H9 (cell line): ENCODE data around the gene RFX4. TPM values are rescaled to one million over a fixed set of nuclear protein-coding genes. Genes with fewer than 3 reads are reported as not detected.

Source experiments
- DNase-seq: peaks from one replicate; pipeline ENCODE4 v3.0.0-alpha.2; 2017
- H2AFZ ChIP-seq: one replicate; pipeline ENCODE4 v1.6.1; 2013; ENCODE audit warnings: mild to moderate bottlenecking, low read length, control low read depth, moderate library complexity
- H2AK5ac ChIP-seq: 2 replicates; pipeline ENCODE4 v1.6.1; 2013; ENCODE audit warnings: low read length, control low read depth, mixed read lengths; ENCODE audit not compliant: insufficient read length
- H2BK120ac ChIP-seq: one replicate; pipeline ENCODE4 v1.6.1; 2013; ENCODE audit warnings: low read depth, mild to moderate bottlenecking, low read length, control low read depth, inconsistent platforms; ENCODE audit not compliant: poor library complexity, severe bottlenecking
- H2BK12ac ChIP-seq: 2 replicates; pipeline ENCODE4 v1.6.1; 2013; ENCODE audit warnings: low read length, control low read depth, mixed read lengths, low read depth; ENCODE audit not compliant: insufficient read length
- H2BK15ac ChIP-seq: 2 replicates; pipeline ENCODE4 v1.6.1; 2013; ENCODE audit warnings: low read depth, low read length, control low read depth
- H2BK20ac ChIP-seq: one replicate; pipeline ENCODE4 v1.6.1; 2013; ENCODE audit warnings: low read depth, mild to moderate bottlenecking, low read length, control low read depth, inconsistent platforms; ENCODE audit not compliant: poor library complexity, severe bottlenecking
- H2BK5ac ChIP-seq: 2 replicates; pipeline ENCODE4 v1.6.1; 2013; ENCODE audit warnings: low read length, control low read depth, mixed read lengths; ENCODE audit not compliant: insufficient read length
- H3K14ac ChIP-seq: 2 replicates; pipeline ENCODE4 v1.6.1; 2013; ENCODE audit warnings: low read length, control low read depth; ENCODE audit not compliant: insufficient read depth
- H3K18ac ChIP-seq: 2 replicates; pipeline ENCODE4 v1.6.1; 2013; ENCODE audit warnings: low read depth, mild to moderate bottlenecking, mixed read lengths, low read length, control low read depth; ENCODE audit not compliant: insufficient read length
- H3K23ac ChIP-seq: 2 replicates; pipeline ENCODE4 v1.6.1; 2013; ENCODE audit warnings: low read length, control low read depth, mixed read lengths, low read depth; ENCODE audit not compliant: insufficient read length
- H3K23me2 ChIP-seq: 2 replicates; pipeline ENCODE4 v1.6.1; 2013; ENCODE audit warnings: low read depth, mild to moderate bottlenecking, mixed read lengths, low read length, control low read depth; ENCODE audit not compliant: insufficient read length, poor library complexity, severe bottlenecking
- H3K27ac ChIP-seq: 2 replicates; pipeline ENCODE4 v1.5.1; 2013; ENCODE audit warnings: low read length, control low read depth, mixed read lengths, low read depth; ENCODE audit not compliant: insufficient read length
- H3K27me3 ChIP-seq: 2 replicates; pipeline ENCODE4 v1.6.1; 2013; ENCODE audit warnings: low read length, control low read depth, inconsistent platforms; ENCODE audit not compliant: insufficient read depth
- H3K4ac ChIP-seq: 2 replicates; pipeline ENCODE4 v1.6.1; 2013; ENCODE audit warnings: low read depth, mild to moderate bottlenecking, control low read depth, inconsistent platforms, low read length, moderate library complexity
- H3K4me1 ChIP-seq: 2 replicates; pipeline ENCODE4 v1.6.1; 2013; ENCODE audit warnings: low read length, control low read depth, inconsistent platforms; ENCODE audit not compliant: insufficient read depth
- H3K4me2 ChIP-seq: 2 replicates; pipeline ENCODE4 v1.6.1; 2013; ENCODE audit warnings: low read length, control low read depth, mixed read lengths; ENCODE audit not compliant: insufficient read length, insufficient read depth
- H3K56ac ChIP-seq: 2 replicates; pipeline ENCODE4 v1.6.1; 2013; ENCODE audit warnings: low read depth, mild to moderate bottlenecking, mixed read lengths, low read length, control low read depth; ENCODE audit not compliant: insufficient read length
- H3K79me1 ChIP-seq: 2 replicates; pipeline ENCODE4 v1.6.1; 2013; ENCODE audit warnings: low read depth, mild to moderate bottlenecking, moderate library complexity, low read length, control low read depth, inconsistent platforms; ENCODE audit not compliant: insufficient read depth, poor library complexity, severe bottlenecking
- H3K79me2 ChIP-seq: 2 replicates; pipeline ENCODE4 v1.6.1; 2013; ENCODE audit warnings: low read length, control low read depth, inconsistent platforms; ENCODE audit not compliant: insufficient read depth
- H3K9ac ChIP-seq: 2 replicates; pipeline ENCODE4 v1.6.1; 2013; ENCODE audit warnings: low read length, control low read depth, mixed read lengths; ENCODE audit not compliant: insufficient read length; ENCODE audit errors: extremely low read depth
- H3K9me3 ChIP-seq: one replicate; pipeline ENCODE4 v1.6.1; 2013; ENCODE audit warnings: low read depth, low read length, inconsistent platforms; ENCODE audit not compliant: control insufficient read depth
- H3T11ph ChIP-seq: one replicate; pipeline ENCODE4 v1.6.1; 2013; ENCODE audit warnings: mild to moderate bottlenecking, low read length, control low read depth, inconsistent platforms
- H4K20me1 ChIP-seq: one replicate; pipeline ENCODE4 v1.6.1; 2013; ENCODE audit not compliant: control insufficient read depth, insufficient read length, insufficient read depth
- H4K5ac ChIP-seq: 2 replicates; pipeline ENCODE4 v1.6.1; 2013; ENCODE audit warnings: low read depth, mild to moderate bottlenecking, mixed read lengths, low read length, control low read depth; ENCODE audit not compliant: insufficient read length
- H4K8ac ChIP-seq: replicated peaks from 2 replicates; pipeline ENCODE4 v1.6.1; 2013; ENCODE audit warnings: low read length, control low read depth, mixed read lengths, low read depth; ENCODE audit not compliant: insufficient read length
- H4K91ac ChIP-seq: 2 replicates; pipeline ENCODE4 v1.6.1; 2013; ENCODE audit warnings: low read depth, mild to moderate bottlenecking, moderate library complexity, mixed read lengths, low read length, control low read depth; ENCODE audit not compliant: insufficient read length
- H3K27ac Mint-ChIP-seq, 3 experiments: 2 replicates in 2 of 3; 3 replicates in 1 of 3; pipeline ENCODE4 v1.8.0; 2020 to 2021; ENCODE audit warnings: mixed read lengths in 3 of 3, mild to moderate bottlenecking in 1 of 3, moderate library complexity in 1 of 3
- H3K27me3 Mint-ChIP-seq: 2 replicates; pipeline ENCODE4 v1.8.0; 2021; ENCODE audit warnings: low read depth, mild to moderate bottlenecking, moderate library complexity, mixed read lengths
- H3K36me3 Mint-ChIP-seq, 3 experiments: 2 replicates in 2 of 3; 3 replicates in 1 of 3; pipeline ENCODE4 v1.8.0; 2020 to 2021; ENCODE audit warnings: low read depth in 3 of 3, mixed read lengths in 3 of 3; ENCODE audit not compliant: insufficient read depth in 1 of 3
- H3K4me1 Mint-ChIP-seq, 2 experiments: 2 replicates each; pipeline ENCODE4 v1.8.0; 2020; ENCODE audit warnings: mixed read lengths in 2 of 2
- H3K4me3 Mint-ChIP-seq, 2 experiments: 2 replicates in 1 of 2; 3 replicates in 1 of 2; pipeline ENCODE4 v1.8.0; 2020 to 2021; ENCODE audit warnings: mild to moderate bottlenecking in 2 of 2, mixed read lengths in 2 of 2, moderate library complexity in 1 of 2
- H3K9me3 Mint-ChIP-seq, 2 experiments: 2 replicates in 1 of 2; 3 replicates in 1 of 2; pipeline ENCODE4 v1.8.0; 2020; ENCODE audit warnings: mild to moderate bottlenecking in 2 of 2, mixed read lengths in 2 of 2, moderate library complexity in 1 of 2
- WGBS: extraction: QIAGEN DNeasy Blood & Tissue Kit; methylation state at CpG from one replicate; pipeline ENCODE4 v1.1.7; 2013; ENCODE audit warnings: missing lambda C conversion rate, low lambda C conversion rate, mixed read lengths; ENCODE audit not compliant: insufficient read length; ENCODE audit errors: extremely low coverage; 5-methylcytosine and 5-hydroxymethylcytosine counted together
- total RNA-seq: library from RNA; stranded (reverse); gene quantifications from 2 replicates; pipeline ENCODE4 v1.2.1, GENCODE V29; 2021
- TF ChIP-seq, protein P1 (sequence below): fragments of 200-600 bp; sonication (generic); conservative IDR thresholded peaks from 3 replicates; pipeline ENCODE4 v1.8.0; 2021; ENCODE audit warnings: antibody characterized with exemption, mild to moderate bottlenecking

RFX4 gene
- total RNA-seq, 1 experiment from 2014 or later: 0.57 TPM

DNA sequence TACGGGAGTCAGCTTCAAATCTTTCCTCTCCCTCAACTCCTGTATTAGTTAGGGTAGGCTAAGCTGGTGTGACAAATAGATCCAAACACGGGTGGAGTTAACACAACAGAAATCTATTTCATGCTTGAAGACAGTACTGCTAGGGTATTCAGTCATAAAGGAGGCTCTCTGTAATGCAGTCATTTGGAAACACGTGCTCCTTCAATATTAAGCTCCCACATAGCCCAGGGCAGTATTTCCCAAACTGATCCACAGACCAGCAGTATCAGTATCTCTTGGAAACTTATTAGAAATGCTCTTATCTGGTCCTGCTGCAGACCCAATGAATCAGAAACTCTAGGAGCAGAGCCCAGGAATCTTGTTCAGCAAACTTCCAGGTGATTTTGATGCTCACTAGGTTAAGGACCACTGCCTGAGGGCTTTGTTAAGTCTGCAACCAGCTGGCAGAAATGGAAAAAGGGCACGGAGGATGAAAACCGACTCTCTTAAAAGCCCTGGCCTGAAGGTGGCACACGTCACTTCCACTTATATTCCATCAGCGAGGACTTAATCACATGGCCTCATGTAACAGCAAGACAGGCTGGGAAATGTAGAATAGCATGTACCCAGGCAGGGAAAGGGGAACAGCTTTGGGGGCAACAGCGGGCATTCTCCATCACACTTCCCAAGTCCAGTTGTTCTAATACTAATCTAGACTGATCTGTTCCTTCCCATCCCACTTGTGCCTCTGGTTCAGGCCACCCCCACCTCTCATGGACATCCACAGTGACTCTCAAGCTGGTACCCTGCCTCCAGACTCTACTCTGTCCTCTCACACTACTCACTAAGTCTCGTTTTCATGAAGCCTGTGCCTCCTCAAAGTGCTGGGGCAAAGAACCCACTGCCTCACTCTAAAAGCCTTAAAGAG, 153.5 kb downstream of the RFX4 start:
- H2AFZ ChIP-seq: no peak overlapping the region
- no peaks in the 10 kb centered on the region; a peak in 1 of 7 replicates for H3K36me3 Mint-ChIP-seq
- no peaks in the 10 kb centered on the region for H3K79me2 ChIP-seq
- H2BK15ac ChIP-seq: no peak overlapping the region
- DNase-seq: no peak
- no peaks in the 10 kb centered on the region for H3K4me1 ChIP-seq
- H3K14ac ChIP-seq: no peak overlapping the region
- no peak overlapping the region for H3T11ph ChIP-seq
- no peaks in the 10 kb centered on the region for H3K9me3 Mint-ChIP-seq
- H4K91ac ChIP-seq: no peak overlapping the region
- H3K4me1 Mint-ChIP-seq: peaks cover 18 to 26% of the 10 kb centered on the region in 2 experiments
- no peak overlapping the region for H3K4ac ChIP-seq
- no peak overlapping the region for H2BK12ac ChIP-seq
- H3K56ac ChIP-seq: no peak overlapping the region
- no peak overlapping the region for H3K4me2 ChIP-seq
- TF ChIP-seq, protein P1, sequence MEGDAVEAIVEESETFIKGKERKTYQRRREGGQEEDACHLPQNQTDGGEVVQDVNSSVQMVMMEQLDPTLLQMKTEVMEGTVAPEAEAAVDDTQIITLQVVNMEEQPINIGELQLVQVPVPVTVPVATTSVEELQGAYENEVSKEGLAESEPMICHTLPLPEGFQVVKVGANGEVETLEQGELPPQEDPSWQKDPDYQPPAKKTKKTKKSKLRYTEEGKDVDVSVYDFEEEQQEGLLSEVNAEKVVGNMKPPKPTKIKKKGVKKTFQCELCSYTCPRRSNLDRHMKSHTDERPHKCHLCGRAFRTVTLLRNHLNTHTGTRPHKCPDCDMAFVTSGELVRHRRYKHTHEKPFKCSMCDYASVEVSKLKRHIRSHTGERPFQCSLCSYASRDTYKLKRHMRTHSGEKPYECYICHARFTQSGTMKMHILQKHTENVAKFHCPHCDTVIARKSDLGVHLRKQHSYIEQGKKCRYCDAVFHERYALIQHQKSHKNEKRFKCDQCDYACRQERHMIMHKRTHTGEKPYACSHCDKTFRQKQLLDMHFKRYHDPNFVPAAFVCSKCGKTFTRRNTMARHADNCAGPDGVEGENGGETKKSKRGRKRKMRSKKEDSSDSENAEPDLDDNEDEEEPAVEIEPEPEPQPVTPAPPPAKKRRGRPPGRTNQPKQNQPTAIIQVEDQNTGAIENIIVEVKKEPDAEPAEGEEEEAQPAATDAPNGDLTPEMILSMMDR: no peak; the same call in 2 of the 3 replicates
- H3K27ac Mint-ChIP-seq: no peak overlapping the region; a peak in 1 of 7 replicates
- H3K9me3 ChIP-seq: no peaks in the 10 kb centered on the region
- H3K27ac ChIP-seq: no peak overlapping the region
- no peaks in the 10 kb centered on the region; the same call in 1 of the 2 replicates for H3K27me3 ChIP-seq
- H2BK20ac ChIP-seq: no peak overlapping the region
- no peak overlapping the region for H4K5ac ChIP-seq
- peaks cover 5% of the 10 kb centered on the region for H3K27me3 Mint-ChIP-seq
- H2AK5ac ChIP-seq: no peak overlapping the region
- H3K79me1 ChIP-seq: no peaks in the 10 kb centered on the region
- H4K20me1 ChIP-seq: no peaks in the 10 kb centered on the region
- no peak overlapping the region for H3K18ac ChIP-seq
- H3K23ac ChIP-seq: no peak overlapping the region
- H3K4me3 Mint-ChIP-seq: no peak overlapping the region
- H2BK5ac ChIP-seq: no peak overlapping the region
- no peak overlapping the region for H3K9ac ChIP-seq
- no peak overlapping the region for H4K8ac ChIP-seq
- no peaks in the 10 kb centered on the region for H3K23me2 ChIP-seq
- H2BK120ac ChIP-seq: no peak overlapping the region
- no CpG with 5 or more reads among the region's 9 CpGs for WGBS
